IPS-20b (cell line): Measurements from ENCODE around the gene ITCH.
"Not testable (repeated sequence)": the region's sequence is repeated elsewhere in the genome, so short reads cannot be mapped to it uniquely, and the experiment has no call there.

ENCODE experiments used
- H3K27ac ChIP-seq: one replicate; pipeline ENCODE4 v1.5.1; 2013; ENCODE audit warnings: low read length
- H3K27me3 ChIP-seq: 2 replicates; pipeline ENCODE4 v1.6.1; 2013; ENCODE audit warnings: mild to moderate bottlenecking, low read length, inconsistent platforms; ENCODE audit not compliant: insufficient read depth
- H3K36me3 ChIP-seq: 2 replicates; pipeline ENCODE4 v1.6.1; 2013; ENCODE audit warnings: low read depth, mild to moderate bottlenecking, inconsistent platforms, low read length, moderate library complexity; ENCODE audit not compliant: insufficient read depth
- H3K4me1 ChIP-seq: 2 replicates; pipeline ENCODE4 v1.6.1; 2013; ENCODE audit warnings: mild to moderate bottlenecking, control low read depth, inconsistent platforms, low read length, moderate library complexity; ENCODE audit not compliant: insufficient read depth
- H3K4me3 ChIP-seq: 2 replicates; pipeline ENCODE4 v1.5.1; 2013; ENCODE audit warnings: mild to moderate bottlenecking, low read length, inconsistent platforms
- H3K9ac ChIP-seq: 2 replicates; pipeline ENCODE4 v1.6.1; 2013; ENCODE audit warnings: low read depth, mild to moderate bottlenecking, inconsistent platforms, low read length, moderate library complexity
- H3K9me3 ChIP-seq: 2 replicates; pipeline ENCODE4 v1.6.1; 2013; ENCODE audit warnings: mild to moderate bottlenecking, low read depth, low read length, inconsistent platforms; ENCODE audit not compliant: insufficient read depth

Gene ITCH

DNA sequence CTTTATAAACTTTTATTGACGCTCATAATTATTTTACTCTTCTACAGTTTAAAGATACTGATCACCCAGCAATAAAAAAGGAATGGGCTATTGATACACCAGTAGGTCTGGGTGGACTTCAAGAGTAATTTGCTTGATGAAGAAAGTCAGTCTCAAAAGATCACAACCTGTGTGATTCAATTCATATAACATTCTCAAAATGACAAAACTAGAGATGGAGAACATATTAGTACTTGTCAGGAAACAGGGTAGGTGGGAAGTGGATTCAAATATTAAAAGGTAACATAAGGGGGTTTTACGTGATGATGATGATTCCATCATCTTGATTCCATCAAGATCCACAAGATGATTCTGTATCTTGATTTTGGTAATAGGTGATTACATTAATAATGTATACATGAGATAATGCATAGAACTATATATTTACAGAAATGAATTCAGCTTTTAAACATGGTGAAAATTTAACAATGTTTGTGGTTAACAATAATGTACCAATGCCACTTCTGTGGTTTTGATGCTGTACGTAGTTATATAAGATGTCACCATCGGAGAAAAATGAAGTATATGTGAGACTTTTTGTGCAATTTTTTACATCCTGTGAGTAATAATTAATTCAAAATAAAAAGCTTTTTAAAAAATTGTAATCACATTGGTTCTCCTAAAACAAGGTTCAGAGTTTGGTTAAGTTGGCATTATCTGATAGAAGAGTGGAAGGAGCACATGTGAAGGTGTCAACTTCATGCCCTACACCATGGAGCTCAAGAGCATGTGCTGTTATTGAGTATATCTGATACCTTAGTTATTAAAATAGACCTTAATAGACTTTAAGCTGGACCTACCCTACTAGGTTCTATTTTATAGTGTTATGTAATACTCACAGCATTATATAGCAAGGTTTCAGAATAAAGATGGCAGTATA lies 86.9 kb downstream of the ITCH start:
- Histone ChIP-seq H3K4me3 (no peak overlapping the region), H3K27ac (no peak overlapping the region), H3K9me3 (no peaks in the 10 kb centered on the region), H3K4me1 (no peaks in the 10 kb centered on the region), H3K27me3 (no peaks in the 10 kb centered on the region), H3K9ac (no peak overlapping the region), H3K36me3 (peaks cover 82% of the 10 kb centered on the region)

DNA sequence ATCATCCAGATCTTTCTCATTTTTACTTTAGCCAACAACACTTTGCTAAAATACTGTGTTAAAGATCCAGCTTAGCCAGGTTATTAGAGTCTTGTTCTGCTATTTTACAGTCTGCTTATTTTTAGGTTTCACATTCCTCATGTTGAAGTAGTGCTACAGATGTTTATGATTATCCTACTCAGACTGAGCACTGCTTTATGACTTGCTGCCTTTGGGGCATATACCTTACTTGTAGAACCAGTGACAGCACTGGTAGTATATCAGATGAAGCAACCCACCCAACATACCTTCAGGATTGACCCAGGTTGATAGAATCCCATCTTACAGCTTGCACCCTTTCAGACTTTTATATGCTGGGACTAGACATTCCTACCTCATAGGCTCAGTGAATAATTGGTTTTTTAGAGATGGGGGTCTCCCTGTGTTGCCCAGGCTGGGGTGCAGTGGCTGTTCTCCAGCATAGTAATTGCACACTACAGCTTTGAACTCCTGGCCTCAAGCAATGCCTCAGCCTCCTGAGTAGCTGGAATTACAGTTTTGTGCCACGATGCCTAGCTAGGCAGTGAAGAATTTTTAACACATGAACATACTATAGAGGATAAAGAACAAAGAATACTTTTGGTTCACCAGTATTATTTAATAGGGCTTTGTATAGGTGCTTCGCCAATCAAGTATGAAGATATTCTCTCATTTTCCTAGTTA lies 89.4 kb downstream of the ITCH start:
- no peak overlapping the region for H3K4me3 ChIP-seq
- H3K9me3 ChIP-seq, result no peaks in the 10 kb centered on the region
- H3K9ac ChIP-seq, result no peak overlapping the region
- peaks cover 73% of the 10 kb centered on the region for H3K36me3 ChIP-seq
- no peaks in the 10 kb centered on the region for H3K4me1 ChIP-seq
- no peak overlapping the region for H3K27ac ChIP-seq
- H3K27me3 ChIP-seq, result no peaks in the 10 kb centered on the region

DNA sequence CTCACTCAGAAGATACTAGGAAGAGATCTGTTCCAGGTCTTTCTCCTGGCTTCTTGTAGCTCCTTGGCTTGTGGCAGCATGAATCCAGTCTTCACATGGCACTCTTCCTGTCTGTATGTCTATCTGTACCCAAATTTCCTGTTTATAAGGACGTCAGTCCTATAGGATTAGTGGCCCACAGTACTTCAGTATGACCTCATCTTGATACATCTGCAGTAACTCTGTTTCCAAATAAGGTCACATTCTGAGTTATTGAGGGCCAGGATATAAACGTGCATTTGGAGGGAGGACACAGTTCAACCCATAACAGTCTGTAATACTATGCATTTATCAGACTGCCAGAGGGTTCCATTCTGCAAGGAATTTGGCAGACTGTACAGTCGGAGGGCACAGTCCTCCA lies 95.6 kb downstream of the ITCH start:
- no peak overlapping the region for H3K9ac ChIP-seq
- no peak overlapping the region for H3K27ac ChIP-seq
- no peak overlapping the region for H3K4me3 ChIP-seq
- H3K4me1 ChIP-seq, result no peaks in the 10 kb centered on the region
- H3K27me3 ChIP-seq, result no peaks in the 10 kb centered on the region
- peaks cover 71% of the 10 kb centered on the region for H3K36me3 ChIP-seq
- H3K9me3 ChIP-seq, result no peaks in the 10 kb centered on the region

DNA sequence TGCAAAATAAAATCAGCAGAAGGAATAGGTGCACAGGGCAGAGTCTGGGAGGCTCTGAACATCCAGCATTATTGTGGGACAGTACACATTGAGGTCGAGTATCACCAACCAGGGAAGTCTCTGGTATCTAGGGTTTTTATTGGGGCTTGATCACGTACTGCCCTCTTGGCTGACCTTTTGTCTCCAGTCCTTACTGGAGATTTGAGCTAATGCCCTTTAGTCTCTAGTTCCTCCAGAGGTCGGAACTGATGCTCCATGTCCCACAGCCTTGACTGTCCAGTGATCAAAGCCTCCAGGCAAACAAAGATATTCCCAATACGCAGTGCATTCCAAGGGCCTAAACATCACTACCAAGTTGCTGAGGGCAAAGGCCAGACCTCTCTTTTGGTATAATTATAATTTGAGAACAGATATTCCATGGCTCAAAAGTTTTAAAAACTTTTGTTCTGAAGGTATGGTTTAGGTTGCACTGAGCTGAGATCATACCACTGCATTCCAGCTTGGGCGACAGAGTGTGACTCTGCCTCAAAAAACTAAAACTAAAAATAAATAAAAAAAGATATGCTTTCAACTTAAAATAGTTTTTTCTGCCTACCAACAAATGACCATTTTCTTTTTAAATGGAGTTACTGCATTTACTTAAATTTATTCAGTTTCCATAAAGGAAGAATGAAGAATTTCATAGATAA lies 96.3 kb downstream of the ITCH start:
- no peaks in the 10 kb centered on the region for H3K4me1 ChIP-seq
- H3K9me3 ChIP-seq, result no peaks in the 10 kb centered on the region
- no peak overlapping the region for H3K4me3 ChIP-seq
- peaks cover 73% of the 10 kb centered on the region for H3K36me3 ChIP-seq
- H3K27me3 ChIP-seq, result no peaks in the 10 kb centered on the region
- H3K9ac ChIP-seq, result no peak overlapping the region
- no peak overlapping the region for H3K27ac ChIP-seq

DNA sequence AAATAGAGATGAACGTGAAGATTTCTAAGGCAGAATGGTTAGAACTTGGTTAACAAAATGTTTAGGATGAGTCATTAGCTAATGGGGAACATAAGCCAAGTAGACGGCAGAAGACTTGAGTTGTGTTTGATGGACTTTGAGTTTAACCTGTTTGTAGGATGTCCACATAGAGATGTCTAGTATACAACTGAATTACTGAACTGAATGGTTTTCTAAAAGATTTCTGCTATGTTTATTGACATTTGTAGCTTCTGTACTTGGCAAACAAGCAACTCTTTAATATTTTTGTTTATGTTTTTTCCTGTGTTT lies 98.7 kb downstream of the ITCH start:
- Histone ChIP-seq H3K27ac (no peak overlapping the region), H3K4me3 (no peak overlapping the region), H3K36me3 (peaks cover 70% of the 10 kb centered on the region), H3K9me3 (no peaks in the 10 kb centered on the region), H3K27me3 (no peaks in the 10 kb centered on the region), H3K4me1 (no peaks in the 10 kb centered on the region), H3K9ac (no peak overlapping the region)

DNA sequence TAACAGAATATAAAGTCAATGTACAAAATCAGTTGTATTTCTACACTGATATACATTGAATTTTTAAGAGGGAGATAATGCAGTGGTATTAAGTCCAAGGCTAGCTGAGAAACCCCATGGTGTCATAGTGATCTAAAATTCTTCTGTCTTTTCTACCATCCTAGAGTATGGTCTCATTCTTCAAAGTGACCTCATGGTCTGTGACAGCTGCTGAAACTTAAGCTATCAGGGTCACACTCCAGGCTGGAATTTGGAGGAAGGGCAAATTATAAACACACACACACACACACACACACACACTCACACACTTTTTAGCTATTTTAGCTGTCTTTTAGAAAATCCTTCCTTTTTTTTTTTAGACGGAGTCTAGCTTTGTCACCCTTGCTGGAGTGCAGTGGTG lies 105.9 kb downstream of the ITCH start:
- Histone ChIP-seq H3K9me3 (no peaks in the 10 kb centered on the region), H3K27me3 (no peaks in the 10 kb centered on the region), H3K9ac (no peak overlapping the region), H3K4me1 (no peaks in the 10 kb centered on the region), H3K27ac (no peak overlapping the region), H3K36me3 (peaks cover 50% of the 10 kb centered on the region), H3K4me3 (no peak overlapping the region)

DNA sequence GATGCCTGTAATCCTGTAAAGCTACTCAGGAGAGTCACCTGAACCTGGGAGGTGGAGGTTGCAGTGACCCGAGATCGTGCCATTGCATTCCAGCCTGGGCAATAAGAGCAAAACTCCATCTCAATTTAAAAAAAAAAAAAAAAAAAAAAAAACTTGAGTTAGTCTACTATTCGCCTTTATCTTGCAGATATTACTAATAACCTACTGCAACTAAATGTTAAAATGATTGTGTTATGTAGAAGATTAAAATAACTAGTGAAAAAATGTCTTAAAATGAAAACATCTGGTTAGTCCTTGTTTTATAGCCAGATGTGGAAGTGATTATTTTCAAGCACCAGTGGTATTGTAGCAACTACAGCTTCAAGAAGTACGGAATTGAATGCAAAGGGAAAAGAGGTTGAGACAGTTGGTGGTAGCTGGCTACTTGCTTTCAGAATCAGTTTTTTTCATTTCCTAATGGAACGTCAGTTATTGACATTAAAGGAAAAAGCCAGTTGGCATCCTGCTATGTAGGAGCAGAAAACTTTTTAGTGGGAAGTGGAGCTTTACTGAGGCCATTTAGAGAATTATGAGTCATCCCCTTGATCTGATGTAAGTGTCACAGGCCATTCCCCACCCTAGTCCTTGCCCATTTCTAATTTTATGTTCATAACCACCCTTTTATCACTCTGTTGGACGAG lies 109.3 kb downstream of the ITCH start:
- Histone ChIP-seq H3K27ac (no peak overlapping the region), H3K4me1 (no peaks in the 10 kb centered on the region)

DNA sequence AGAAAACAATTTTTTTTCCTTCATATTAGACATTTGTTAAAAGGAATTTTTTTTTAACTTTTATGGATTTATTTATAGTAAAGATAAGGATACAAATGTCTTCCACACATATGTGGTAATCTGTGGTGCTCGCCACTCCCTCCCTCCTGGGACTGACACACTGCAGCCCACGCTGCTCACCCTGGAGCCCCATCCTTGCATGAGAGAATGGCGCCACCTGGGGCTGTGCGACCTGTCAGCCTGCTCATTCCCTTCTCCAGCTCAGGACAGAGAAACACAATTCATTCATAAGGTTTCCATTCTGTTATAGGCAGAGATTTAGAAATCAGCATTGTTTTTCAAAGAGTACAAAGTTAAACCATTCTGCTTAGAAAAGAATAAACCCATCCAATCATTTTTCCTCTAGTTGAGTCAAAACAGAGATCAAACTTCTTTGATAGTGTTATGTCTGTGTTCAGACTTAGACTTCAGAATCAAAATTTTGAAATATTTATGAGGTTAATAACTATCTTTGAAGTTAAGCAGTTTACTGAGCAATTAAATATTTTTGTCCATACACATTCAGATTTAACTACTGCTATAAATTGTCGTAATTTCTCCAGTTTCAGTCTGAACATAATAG lies 110.3 kb downstream of the ITCH start:
- no peak overlapping the region for H3K27ac ChIP-seq
- no peaks in the 10 kb centered on the region for H3K27me3 ChIP-seq
- H3K36me3 ChIP-seq, result peaks cover 63% of the 10 kb centered on the region
- H3K9ac ChIP-seq, result no peak overlapping the region
- no peaks in the 10 kb centered on the region for H3K9me3 ChIP-seq
- H3K4me1 ChIP-seq, result no peaks in the 10 kb centered on the region
- H3K4me3 ChIP-seq, result no peak overlapping the region

More for the DNA sequence above, 109.3 kb downstream of the ITCH start:
- Histone ChIP-seq H3K36me3 (peaks cover 54% of the 10 kb centered on the region), H3K27me3 (no peaks in the 10 kb centered on the region), H3K9ac (no peak overlapping the region), H3K9me3 (no peaks in the 10 kb centered on the region), H3K4me3 (no peak overlapping the region)

DNA sequence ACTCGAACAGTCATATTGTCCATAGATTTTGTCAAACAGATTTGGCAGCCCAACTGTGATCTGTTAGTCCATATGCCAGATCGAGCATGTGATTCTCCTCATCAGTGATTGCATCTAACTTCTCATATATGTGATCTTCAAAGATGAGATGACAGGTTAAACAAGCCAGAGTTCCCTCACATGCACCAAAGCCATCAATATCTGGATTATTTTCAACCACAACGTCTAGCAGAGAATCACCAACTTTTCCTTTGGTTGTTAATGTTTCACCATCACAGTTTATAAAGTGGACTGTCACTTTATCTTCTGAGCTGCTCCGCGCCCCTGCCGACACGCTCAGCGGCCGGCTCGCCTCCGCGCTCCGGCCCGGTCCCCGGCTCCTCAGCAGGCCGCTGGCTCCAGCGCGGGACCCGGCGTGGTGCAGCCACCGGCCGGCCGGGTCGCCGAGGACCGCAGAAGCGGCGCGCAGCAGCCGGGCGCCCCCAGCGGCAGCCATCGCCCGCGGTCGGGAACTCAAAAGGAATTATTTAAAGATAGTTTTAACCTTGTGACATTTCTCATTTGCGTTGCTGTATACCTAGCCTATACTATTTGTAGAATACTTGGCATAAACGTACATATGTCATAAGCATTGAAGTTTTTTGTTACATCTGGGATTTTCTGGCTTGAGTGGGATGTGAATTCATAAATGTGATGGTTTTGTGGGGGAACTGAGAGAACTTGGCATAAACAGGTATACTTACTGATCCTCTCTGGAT lies 113.1 kb downstream of the ITCH start:
- no peaks in the 10 kb centered on the region for H3K27me3 ChIP-seq
- no peak overlapping the region for H3K27ac ChIP-seq
- H3K4me3 ChIP-seq, result no peak overlapping the region
- H3K9me3 ChIP-seq, result no peaks in the 10 kb centered on the region
- H3K36me3 ChIP-seq, result peaks cover 71% of the 10 kb centered on the region
- no peak overlapping the region for H3K9ac ChIP-seq
- no peaks in the 10 kb centered on the region for H3K4me1 ChIP-seq

DNA sequence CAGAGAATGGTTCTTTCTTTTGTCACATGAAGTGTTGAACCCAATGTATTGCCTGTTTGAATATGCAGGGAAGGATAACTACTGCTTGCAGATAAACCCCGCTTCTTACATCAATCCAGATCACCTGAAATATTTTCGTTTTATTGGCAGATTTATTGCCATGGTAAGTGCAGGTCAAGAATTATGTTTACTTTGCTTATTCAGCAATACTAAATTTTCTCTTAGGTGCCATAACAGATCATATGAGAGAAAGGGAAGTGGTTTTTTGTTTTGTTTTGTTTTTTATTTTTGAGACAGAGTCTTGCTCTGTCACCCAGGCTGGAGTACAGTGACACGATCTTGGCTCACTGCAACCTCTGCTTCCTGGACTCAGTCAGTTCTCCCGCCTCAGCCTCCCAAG lies 116.6 kb downstream of the ITCH start:
- Histone ChIP-seq H3K4me1 (no peaks in the 10 kb centered on the region), H3K36me3 (peaks cover 79% of the 10 kb centered on the region), H3K27me3 (no peaks in the 10 kb centered on the region), H3K9ac (no peak overlapping the region), H3K4me3 (no peak overlapping the region), H3K27ac (no peak overlapping the region), H3K9me3 (peaks cover 3% of the 10 kb centered on the region; the same call in 1 of the 2 replicates)

DNA sequence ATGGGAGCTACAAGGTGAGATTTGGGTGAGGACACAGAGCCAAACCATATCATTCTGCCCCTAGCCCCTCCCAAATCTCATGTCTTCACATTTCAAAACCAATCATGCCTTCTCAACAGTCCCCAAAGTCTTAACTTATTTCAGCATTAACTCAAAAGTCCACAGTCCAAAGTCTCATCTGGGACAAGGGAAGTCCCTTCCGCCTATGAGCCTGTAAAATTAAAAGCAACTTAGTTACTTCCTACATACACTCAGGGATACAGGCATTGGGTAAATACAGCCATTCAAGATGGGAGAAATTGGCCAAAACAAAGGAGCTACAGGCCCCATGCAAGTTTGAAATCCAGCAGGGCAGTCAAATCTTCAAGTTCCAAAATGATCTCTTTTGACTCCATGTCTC lies 119.1 kb downstream of the ITCH start:
- not testable (repeated sequence) for H3K4me1 ChIP-seq, H3K4me3 ChIP-seq, H3K9ac ChIP-seq, H3K9me3 ChIP-seq, H3K27ac ChIP-seq, H3K27me3 ChIP-seq
- peaks cover 84% of the 10 kb centered on the region for H3K36me3 ChIP-seq
